NT2/D1 (cell line): ENCODE data around the gene GEMIN7.
"Not testable (repeated sequence)": the region's sequence is repeated elsewhere in the genome, so short reads cannot be mapped to it uniquely, and the experiment has no call there.

Source experiments
- DNase-seq: peaks from one replicate; pipeline ENCODE4 v3.0.0-alpha.2; 2011; ENCODE audit warnings: low read depth, low spot score
- H3K27me3 ChIP-seq: 2 replicates; pipeline ENCODE4 v1.6.0; 2011; ENCODE audit warnings: mild to moderate bottlenecking; ENCODE audit not compliant: insufficient read length, insufficient read depth
- H3K36me3 ChIP-seq: 2 replicates; pipeline ENCODE4 v1.6.1; 2011; ENCODE audit warnings: mild to moderate bottlenecking, low read length, mixed read lengths; ENCODE audit not compliant: insufficient read depth, insufficient read length
- H3K4me1 ChIP-seq: 2 replicates; pipeline ENCODE4 v1.5.1; 2011; ENCODE audit not compliant: insufficient read depth, insufficient read length
- H3K4me3 ChIP-seq: 2 replicates; pipeline ENCODE4 v1.5.1; 2011; ENCODE audit warnings: low read depth; ENCODE audit not compliant: insufficient read length
- H3K9ac ChIP-seq: 2 replicates; pipeline ENCODE4 v1.6.0; 2011; ENCODE audit warnings: low read depth; ENCODE audit not compliant: insufficient read length
- H3K9me3 ChIP-seq: 2 replicates; pipeline ENCODE4 v1.5.1; 2011; ENCODE audit warnings: mild to moderate bottlenecking, low read length; ENCODE audit not compliant: insufficient read depth
- SUZ12 ChIP-seq: IDR thresholded peaks from 2 replicates; pipeline ENCODE4 v1.6.1; 2011; ENCODE audit not compliant: insufficient read length, insufficient read depth; ENCODE audit errors: extremely low read depth
- YY1 ChIP-seq: IDR thresholded peaks from 2 replicates; pipeline ENCODE4 v1.6.1; 2011; ENCODE audit not compliant: insufficient read length, insufficient read depth
- ZNF274 ChIP-seq: IDR thresholded peaks from 2 replicates; pipeline ENCODE4 v1.6.1; 2011; ENCODE audit warnings: mild to moderate bottlenecking, low read depth, low read length

The GEMIN7 gene

DNA sequence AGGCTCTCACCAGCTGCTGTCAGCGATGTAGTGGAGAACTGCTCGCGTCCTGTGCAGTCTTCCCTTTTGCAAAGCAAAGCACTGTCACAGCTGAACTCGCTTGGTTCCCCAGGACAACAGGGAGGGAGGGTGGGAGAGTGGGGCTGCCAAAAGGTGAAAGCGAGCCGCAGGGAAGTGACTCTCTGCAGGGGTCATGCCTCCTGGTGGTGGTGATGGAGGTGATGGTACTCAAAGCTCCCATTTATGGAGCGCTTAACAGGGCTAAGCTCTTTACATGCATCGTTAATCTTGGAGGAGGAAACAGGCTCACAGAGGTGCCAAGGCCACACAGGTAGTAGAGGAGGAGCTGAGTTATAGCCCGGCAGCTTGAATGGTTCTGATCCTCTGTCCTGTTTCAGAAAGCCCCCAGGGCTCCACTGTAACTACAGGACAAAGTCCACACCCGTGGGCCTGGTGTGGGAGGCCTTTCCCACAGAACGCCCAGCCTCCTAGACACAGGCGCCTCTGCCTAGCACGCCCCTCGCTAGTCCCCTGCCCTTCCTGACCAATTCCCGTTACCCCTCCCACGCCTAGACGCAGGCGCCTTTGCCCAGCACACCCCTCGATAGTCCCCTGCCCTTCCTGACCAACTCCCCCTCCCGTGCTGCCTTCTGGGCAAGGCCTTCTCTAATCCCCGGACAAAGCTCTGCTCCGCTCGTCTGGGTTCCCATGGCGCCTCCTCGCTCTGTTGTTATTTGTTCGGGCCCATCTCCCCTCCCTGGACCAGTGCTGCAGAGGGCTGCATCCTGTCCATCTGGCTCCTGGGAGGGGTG, 24.7 kb downstream of the GEMIN7 start:
- Histone ChIP-seq H3K9ac (no peak overlapping the region), H3K27me3 (no peaks in the 10 kb centered on the region), H3K9me3 (no peaks in the 10 kb centered on the region), H3K4me1 (peaks cover 16% of the 10 kb centered on the region), H3K36me3 (peaks cover 26% of the 10 kb centered on the region), H3K4me3 (no peak overlapping the region)
- no peak for TF ChIP-seq ZNF274
- no peak for TF ChIP-seq YY1
- no peak for TF ChIP-seq SUZ12
- DNase-seq, result no peak

DNA sequence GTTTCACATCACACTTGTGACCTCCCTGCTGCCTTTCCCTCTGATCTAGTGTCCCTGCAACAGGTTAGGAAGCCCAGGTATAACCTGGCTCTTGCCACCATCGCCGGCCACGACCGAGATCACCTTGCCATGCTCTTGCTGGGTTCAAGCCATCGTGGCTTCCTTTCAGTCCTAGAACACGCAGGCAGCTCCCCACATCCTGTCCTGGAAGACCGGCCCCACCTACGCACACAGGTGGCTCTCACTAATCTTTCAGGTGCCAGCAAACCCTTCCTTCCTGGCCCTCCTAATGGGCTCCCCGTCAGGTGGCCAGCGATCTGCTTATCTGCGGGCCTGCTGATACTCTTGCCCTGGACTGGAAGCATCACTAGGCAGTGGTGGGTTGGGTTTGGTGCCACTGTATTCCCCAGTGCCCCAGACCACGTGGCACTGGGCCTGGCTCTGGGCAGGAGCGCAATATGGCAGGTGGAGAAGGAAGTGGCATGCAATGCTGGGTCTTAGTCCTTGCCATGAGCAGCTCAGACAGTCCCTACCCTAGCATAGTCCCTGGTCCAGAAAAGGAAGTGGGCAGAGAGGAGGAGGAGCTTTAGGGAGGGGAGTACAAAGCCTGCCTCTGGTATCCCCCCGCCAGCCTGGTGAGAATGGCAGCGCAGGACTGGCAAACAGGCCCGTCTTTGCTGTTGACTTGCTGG, 25.7 kb downstream of the GEMIN7 start:
- no peaks in the 10 kb centered on the region for H3K9me3 ChIP-seq
- H3K9ac ChIP-seq, result no peak overlapping the region
- no peaks in the 10 kb centered on the region for H3K27me3 ChIP-seq
- TF ChIP-seq YY1, result no peak
- TF ChIP-seq SUZ12, result no peak
- no peak for TF ChIP-seq ZNF274
- DNase-seq, result no peak
- H3K36me3 ChIP-seq, result peaks cover 17% of the 10 kb centered on the region
- no peak overlapping the region for H3K4me3 ChIP-seq
- peaks cover 14% of the 10 kb centered on the region for H3K4me1 ChIP-seq

DNA sequence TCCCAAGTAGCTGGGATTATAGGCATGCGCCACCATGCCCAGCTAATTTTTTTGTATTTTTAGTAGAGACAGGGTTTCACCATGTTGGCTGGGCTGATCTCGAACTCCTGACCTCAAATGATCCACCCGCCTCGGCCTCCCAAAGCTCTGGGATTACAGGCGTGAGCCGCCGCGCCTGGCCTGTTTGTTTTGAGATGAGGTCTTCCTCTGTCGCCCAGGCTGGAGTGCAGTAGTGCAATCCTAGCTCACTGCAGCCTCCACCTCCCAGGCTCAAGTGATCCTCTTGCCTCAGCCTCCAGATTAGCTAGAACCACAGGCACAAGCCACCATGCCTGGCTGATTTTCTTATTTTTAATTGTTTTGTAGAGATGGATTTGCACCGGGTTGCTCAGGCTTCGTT, 27.3 kb downstream of the GEMIN7 start:
- DNase-seq, H3K9me3 ChIP-seq, H3K36me3 ChIP-seq, H3K4me3 ChIP-seq, H3K27me3 ChIP-seq, H3K9ac ChIP-seq: not testable (repeated sequence)
- H3K4me1 ChIP-seq, result peaks cover 12% of the 10 kb centered on the region

DNA sequence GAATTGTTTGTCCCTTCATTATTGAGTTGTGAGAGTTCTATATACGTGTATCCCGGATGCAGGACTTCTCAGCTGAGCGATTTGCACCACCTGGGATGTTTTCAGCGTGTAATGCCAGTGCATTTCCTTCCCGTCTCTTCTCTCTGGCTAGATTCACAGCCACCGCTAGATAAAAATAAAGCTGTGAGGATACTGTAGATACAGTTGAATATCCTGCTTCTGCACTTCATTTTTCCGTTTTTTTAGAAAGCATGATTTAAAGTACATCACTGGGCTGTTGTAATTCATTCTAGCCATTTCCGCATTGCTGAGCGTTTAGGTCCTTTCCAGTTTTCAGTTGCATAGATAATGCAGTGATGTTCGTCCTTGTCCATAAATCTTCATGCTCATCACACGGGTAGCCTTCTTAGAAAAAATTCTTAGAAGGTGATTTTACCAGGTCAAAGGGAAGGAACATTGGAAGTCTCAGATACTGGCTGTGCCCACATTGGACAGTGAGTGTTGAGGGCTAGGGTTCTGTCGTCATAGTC, 28.6 kb downstream of the GEMIN7 start:
- peaks cover 4% of the 10 kb centered on the region for H3K36me3 ChIP-seq
- no peak overlapping the region for H3K4me3 ChIP-seq
- H3K9me3 ChIP-seq, result no peaks in the 10 kb centered on the region
- no peaks in the 10 kb centered on the region for H3K27me3 ChIP-seq
- no peak for DNase-seq
- H3K4me1 ChIP-seq, result peaks cover 11% of the 10 kb centered on the region
- H3K9ac ChIP-seq, result no peak overlapping the region
- TF ChIP-seq SUZ12 (no peak), YY1 (no peak), ZNF274 (no peak)

DNA sequence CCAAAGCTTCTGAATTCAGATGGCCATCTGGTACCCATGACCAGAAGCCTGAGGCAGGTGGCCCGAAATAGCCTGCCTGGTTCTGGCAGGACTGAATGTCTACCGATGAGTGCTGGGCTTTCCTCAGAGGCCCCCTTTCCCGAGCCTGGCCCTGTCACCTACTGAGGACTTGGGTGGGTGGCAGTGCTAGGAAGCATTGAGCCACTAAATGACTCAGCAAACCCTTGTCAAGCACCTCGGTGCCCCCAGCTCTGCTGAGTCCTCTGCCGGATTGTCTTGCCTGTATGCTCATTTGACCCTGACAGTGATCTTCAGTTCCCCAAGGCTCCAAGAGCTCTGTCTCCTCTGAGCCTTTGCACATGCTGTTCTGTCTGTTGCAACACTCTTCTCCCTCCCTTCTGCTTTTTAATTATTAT, 31.8 kb downstream of the GEMIN7 start:
- Histone ChIP-seq H3K36me3 (peaks cover 9% of the 10 kb centered on the region), H3K9me3 (no peaks in the 10 kb centered on the region), H3K4me3 (no peak overlapping the region), H3K9ac (no peak overlapping the region), H3K4me1 (peaks cover 9% of the 10 kb centered on the region), H3K27me3 (no peaks in the 10 kb centered on the region)
- TF ChIP-seq YY1 (no peak), ZNF274 (no peak), SUZ12 (no peak)
- no peak for DNase-seq

DNA sequence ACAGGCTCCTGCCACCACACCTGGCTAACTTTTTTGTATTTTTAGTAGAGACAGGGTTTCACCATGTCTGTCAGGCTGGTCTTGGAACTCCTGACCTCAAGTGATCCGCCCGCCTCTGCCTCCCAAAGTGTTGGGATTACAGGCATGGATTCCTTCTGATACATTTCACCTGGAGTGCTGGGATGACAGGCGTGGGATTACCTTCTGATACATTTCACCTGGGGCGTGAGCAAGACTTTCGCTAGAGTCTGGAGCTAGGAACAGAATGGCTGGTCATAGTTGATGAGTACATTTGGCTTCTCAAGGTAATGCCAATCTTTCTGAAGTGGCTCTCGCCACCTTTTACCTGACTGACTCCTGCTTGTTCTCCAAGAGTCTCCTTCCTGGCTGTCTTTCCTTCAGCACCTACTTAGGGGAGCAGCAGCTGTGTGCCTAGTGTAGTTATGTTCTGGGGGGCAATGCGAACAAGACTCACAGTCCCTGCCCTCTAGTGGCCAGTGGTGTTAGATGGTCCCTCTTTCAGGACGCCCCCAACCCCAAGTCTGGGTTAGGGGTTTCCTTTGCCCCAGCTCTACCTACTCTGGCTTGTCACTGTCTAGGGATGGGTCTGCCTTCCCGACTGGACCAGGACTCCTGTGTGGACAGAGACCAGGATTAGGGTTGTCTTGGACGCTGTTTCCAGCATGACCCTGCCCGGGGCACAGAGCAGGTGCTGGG, 33.2 kb downstream of the GEMIN7 start:
- no peaks in the 10 kb centered on the region for H3K9me3 ChIP-seq
- no peak overlapping the region for H3K4me3 ChIP-seq
- H3K36me3 ChIP-seq, result peaks cover 9% of the 10 kb centered on the region
- H3K4me1 ChIP-seq, result peaks cover 19% of the 10 kb centered on the region
- DNase-seq, result no peak
- no peak for TF ChIP-seq SUZ12
- TF ChIP-seq ZNF274, result no peak
- TF ChIP-seq YY1, result no peak
- H3K27me3 ChIP-seq, result no peaks in the 10 kb centered on the region
- no peak overlapping the region for H3K9ac ChIP-seq

DNA sequence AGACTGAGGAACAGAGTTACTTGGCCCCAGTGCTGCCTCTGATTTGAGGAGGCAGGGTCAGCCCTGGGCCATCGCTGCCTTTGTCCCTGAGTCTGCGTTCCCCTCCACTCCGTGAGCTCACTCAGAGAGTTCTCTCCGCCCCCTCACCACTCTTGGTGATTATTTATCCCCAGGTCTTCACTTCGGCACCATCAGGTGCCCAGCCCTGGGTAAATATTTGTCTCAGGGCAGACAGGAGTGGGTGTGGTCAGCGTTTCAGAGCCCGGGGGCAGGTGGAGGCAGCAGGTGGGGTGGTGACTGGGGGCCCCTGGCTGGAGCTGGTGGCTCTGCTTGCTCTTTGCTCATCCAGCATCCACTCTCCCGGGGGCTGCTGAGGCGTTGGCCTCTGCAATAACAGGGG, 34.6 kb downstream of the GEMIN7 start:
- TF ChIP-seq ZNF274 (no peak), SUZ12 (no peak), YY1 (no peak)
- Histone ChIP-seq H3K4me1 (peaks cover 26% of the 10 kb centered on the region), H3K36me3 (peaks cover 9% of the 10 kb centered on the region), H3K9me3 (no peaks in the 10 kb centered on the region), H3K27me3 (no peaks in the 10 kb centered on the region), H3K9ac (no peak overlapping the region), H3K4me3 (no peak overlapping the region)
- DNase-seq, result no peak
